ENCODE data around the gene KIF16B. TPM values are rescaled to one million over a fixed set of nuclear protein-coding genes. Genes with fewer than 3 reads are reported as not detected.

The KIF16B gene
- total and polyA plus RNA-seq, 2 of the 8 experiments (the other 6 are each of a cell fraction or from before 2014, with no cell fraction given), result 3.0 to 9.2 TPM

- 94% methylated on average over 2 of the region's 2 CpGs; no CpG with 5 or more reads in 1 of the 2 experiments for WGBS, 2 experiments (ENCODE audit: extremely low coverage in 1 of 2, insufficient coverage in 1 of 2, insufficient read length in 1 of 2, insufficient replicate concordance in 2 of 2, low coverage in 1 of 2, low lambda C conversion rate in 2 of 2, missing lambda C conversion rate in 1 of 2)
- no peak overlapping the region for H3K27ac ChIP-seq (ENCODE audit: low read depth, low read length)
- no peaks in the 10 kb centered on the region for H4K20me1 ChIP-seq (replicated peaks in 1 of 2; ENCODE audit: control insufficient read depth in 1 of 2, insufficient read depth in 2 of 2, low read length in 2 of 2)
- H2AK5ac ChIP-seq (ENCODE audit: low read depth, low read length), result no peak overlapping the region
- H3K56ac ChIP-seq (replicated peaks; ENCODE audit: insufficient read length, low read depth, low read length), result no peak overlapping the region
- no peak overlapping the region for H3K18ac ChIP-seq (ENCODE audit: extremely low read depth, low read length)
- H2BK5ac ChIP-seq (ENCODE audit: low read depth, low read length), result no peak overlapping the region
- H3K4me2 ChIP-seq (ENCODE audit: insufficient read depth in 1 of 2, low read depth in 2 of 2, low read length in 2 of 2), result no peak overlapping the region
- H3K9me3 ChIP-seq (ENCODE audit: insufficient read depth in 2 of 2, low read depth in 1 of 2, low read length in 1 of 2), result no peaks in the 10 kb centered on the region
- H3K14ac ChIP-seq (ENCODE audit: insufficient read length), result no peak overlapping the region
- no peak overlapping the region for H2BK120ac ChIP-seq (replicated peaks; ENCODE audit: low read depth, low read length)
- no peak overlapping the region for H3K23ac ChIP-seq (ENCODE audit: insufficient read length)
- no peak overlapping the region for H3K9ac ChIP-seq (replicated peaks in 1 of 4; ENCODE audit: extremely low read depth in 1 of 4, low read depth in 3 of 4, low read length in 3 of 4)
- FAIRE-seq (no peak), DNase-seq (ENCODE audit: low read depth in 1 of 2, low spot score in 2 of 2) (no peak)
- H3K23me2 ChIP-seq (ENCODE audit: low read depth, low read length), result no peaks in the 10 kb centered on the region
- no peak overlapping the region for H2AFZ ChIP-seq (ENCODE audit: low read length)
- peaks cover 0 to 3% (median 0%) of the 10 kb centered on the region in 4 experiments; a peak in 1 of 7 replicates for H3K4me1 ChIP-seq (replicated peaks in 1 of 4; ENCODE audit: control insufficient read depth in 3 of 4, insufficient read depth in 4 of 4, low read length in 3 of 4)
- H4K8ac ChIP-seq (ENCODE audit: extremely low read depth, insufficient read depth, low read length), result no peak overlapping the region
- H3K79me1 ChIP-seq (ENCODE audit: low read depth, low read length), result no peaks in the 10 kb centered on the region
- H3K4ac ChIP-seq (replicated peaks; ENCODE audit: insufficient read length, low read depth, low read length), result no peak overlapping the region
- no peak overlapping the region for H2BK20ac ChIP-seq (ENCODE audit: low read length)
- H2BK12ac ChIP-seq (ENCODE audit: low read depth, low read length), result no peak overlapping the region
- no peaks in the 10 kb centered on the region; a peak in 1 of 8 replicates for H3K36me3 ChIP-seq (ENCODE audit: control insufficient read depth in 2 of 4, insufficient read depth in 4 of 4, low read length in 3 of 4)
- no peaks in the 10 kb centered on the region for H3K27me3 ChIP-seq (replicated peaks in 1 of 4; ENCODE audit: control insufficient read depth in 3 of 4, extremely low read depth in 1 of 4, insufficient read depth in 3 of 4, low read length in 3 of 4)
- no peaks in the 10 kb centered on the region for H3K79me2 ChIP-seq (ENCODE audit: control insufficient read depth in 1 of 2, insufficient read depth in 2 of 2, low read length in 2 of 2)
- H4K5ac ChIP-seq (ENCODE audit: insufficient read length, low read depth, low read length), result no peak overlapping the region
- POLR2A ChIA-PET (ENCODE audit: partially characterized antibody), result no interaction called here
- H2BK15ac ChIP-seq (ENCODE audit: low read length), result no peak overlapping the region
- H4K91ac ChIP-seq (replicated peaks; ENCODE audit: insufficient read length, low read length), result no peak overlapping the region
- H3K4me3 ChIP-seq (ENCODE audit: extremely low read depth in 1 of 4, insufficient read depth in 2 of 4, low read depth in 3 of 4, low read length in 4 of 4), result no peak overlapping the region
- CTCF ChIA-PET (ENCODE audit: partially characterized antibody), result interaction anchor here (2.0 kb wide), 1 partner anchor 33 kb away, joined by 4 read pairs; no protein-coding TSS in a partner anchor
- no peak for TF ChIP-seq TEAD4 (IDR thresholded peaks at IDR 0.05; ENCODE audit: low read depth, low read length)
Measured at GRCh38 chr20:16483024-16483423, 90.2 kb downstream of the KIF16B start.

Measured in H1 (cell line).